NOMO-1 treated with dmso at 0.1 percent for 144 hours (cell line): ENCODE data around the gene RFK.
"Not testable (repeated sequence)": the region's sequence is repeated elsewhere in the genome, so short reads cannot be mapped to it uniquely, and the experiment has no call there.

Experiments
- DNase-seq: peaks from one replicate; lab custom pipeline; 2025; ENCODE audit not compliant: unreplicated experiment; lab: John Stamatoyannopoulos, UW

Gene RFK

GRCh38 chr9:76394195-76394959 is at the start of gene RFK:
TSS of gene RFK (minus strand) at chr9:76394426. CDS start at chr9:76394171, 255 bp downstream.
- DNase-seq, result peak; percentile 61

- DNase-seq, result no peak
Observed at GRCh38 chr9:76443887-76444286, 49.7 kb upstream of the RFK start.

DNA sequence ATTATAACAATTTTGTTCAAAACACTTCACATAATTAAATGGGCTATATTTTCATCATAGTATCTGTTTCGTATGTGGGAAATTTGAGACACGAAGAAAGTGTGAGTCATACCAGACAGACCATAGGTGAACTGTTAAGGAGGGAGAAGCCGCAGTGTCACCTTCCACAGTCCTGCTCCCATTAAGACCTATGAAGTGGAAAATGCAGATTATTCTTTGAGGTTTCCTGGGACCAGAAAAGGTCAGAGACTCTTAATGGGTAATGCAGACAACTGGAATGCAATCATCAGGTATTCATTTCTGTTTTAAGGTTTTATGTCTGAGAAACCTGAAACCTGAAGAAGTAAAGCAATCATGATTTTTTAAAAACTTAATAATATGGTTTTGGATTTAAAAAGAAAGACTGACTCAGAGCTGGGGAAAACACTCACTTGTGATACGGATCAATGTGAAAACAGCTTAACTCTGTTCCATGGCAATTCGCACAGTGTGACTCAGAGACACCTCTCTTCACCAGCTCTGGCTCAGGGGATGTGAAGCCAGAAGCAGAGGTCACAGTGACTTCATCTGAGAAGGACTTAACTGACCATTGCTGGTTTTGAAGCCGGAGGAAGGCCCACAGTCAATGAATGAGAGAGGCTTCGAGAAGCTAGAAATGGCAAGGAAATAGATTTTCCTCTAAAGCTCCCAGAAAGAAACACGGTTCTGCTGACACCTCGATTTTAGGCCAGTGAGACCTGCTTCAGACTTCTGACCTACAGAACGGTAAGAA is 47.5 kb upstream of the RFK start:
- no peak for DNase-seq

- DNase-seq, result no peak
Observed at GRCh38 chr9:76438841-76439588, 44.8 kb upstream of the RFK start.

- DNase-seq, result not testable (repeated sequence)
Observed at GRCh38 chr9:76437017-76437699, 42.9 kb upstream of the RFK start.

- not testable (repeated sequence) for DNase-seq
Observed at GRCh38 chr9:76434897-76435296, 40.7 kb upstream of the RFK start.

DNA sequence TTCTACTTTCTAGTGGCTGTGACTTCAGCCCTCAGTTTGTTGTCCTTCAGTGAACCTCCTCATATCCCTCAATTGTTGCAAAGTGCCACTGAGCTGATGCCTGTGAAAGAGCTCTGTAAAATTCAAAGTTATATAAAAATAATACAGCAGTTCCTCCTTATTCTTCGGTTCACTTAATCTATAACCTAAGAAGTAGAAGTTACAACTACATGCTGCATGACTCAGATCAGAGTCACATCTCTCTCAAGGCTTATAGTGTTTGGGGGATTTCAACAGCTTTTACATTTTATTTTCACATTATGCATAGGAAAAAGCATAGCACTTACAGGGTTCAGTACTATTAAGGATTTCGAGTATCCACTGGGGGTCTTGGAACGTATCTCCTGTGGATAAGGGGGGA is 39.6 kb upstream of the RFK start:
- no peak for DNase-seq

DNA sequence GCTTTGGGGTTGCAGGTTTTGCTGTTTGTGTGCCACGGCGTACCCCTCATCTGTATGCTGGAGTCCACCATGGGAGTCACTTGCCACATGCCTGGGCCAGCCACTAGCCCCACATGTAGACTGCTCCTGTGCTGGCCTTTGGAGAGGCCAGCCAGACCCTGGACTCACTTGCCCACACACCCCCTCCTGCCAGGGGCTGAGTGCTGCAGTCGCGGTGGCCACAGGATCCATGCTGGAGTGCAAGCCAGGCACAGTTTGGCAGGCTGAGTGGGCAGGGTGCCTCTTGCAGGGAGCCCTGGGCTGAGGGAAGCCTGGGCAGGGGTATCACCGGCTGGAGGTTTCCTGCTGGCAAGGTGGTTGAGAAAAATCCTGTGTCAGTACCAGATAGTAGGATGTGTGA is 39.2 kb upstream of the RFK start:
- DNase-seq, result no peak

- no peak for DNase-seq
Observed at GRCh38 chr9:76431601-76432000, 37.4 kb upstream of the RFK start.

DNA sequence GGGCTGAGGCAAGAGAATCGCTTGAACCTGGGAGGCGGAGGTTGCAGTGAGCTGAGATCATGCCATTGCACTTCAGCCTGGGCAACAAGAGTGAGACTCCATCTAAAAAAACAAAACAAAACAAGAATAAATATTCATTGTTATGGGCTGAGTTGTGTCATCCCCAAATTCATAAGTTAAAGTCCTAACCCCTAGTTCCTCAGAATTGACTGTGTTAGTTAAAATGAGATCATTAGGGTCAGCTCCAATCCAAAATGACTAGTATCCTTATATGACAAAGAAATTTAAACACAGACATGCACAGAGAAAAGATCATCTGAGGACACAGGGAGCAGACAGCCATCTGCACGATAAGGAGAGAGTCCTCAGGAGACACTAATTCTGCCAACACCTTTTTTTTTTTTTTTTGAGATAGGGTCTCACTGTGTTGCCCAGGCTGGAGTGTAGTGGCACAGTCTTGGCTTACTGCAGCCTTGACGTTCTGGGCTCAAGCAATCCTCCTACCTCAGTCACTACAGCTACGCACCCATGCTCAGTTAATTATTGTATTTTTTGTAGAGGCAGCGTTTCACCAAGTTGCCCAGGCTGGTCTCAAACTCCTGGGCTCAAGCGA is 32.7 kb upstream of the RFK start:
- no peak for DNase-seq

DNA sequence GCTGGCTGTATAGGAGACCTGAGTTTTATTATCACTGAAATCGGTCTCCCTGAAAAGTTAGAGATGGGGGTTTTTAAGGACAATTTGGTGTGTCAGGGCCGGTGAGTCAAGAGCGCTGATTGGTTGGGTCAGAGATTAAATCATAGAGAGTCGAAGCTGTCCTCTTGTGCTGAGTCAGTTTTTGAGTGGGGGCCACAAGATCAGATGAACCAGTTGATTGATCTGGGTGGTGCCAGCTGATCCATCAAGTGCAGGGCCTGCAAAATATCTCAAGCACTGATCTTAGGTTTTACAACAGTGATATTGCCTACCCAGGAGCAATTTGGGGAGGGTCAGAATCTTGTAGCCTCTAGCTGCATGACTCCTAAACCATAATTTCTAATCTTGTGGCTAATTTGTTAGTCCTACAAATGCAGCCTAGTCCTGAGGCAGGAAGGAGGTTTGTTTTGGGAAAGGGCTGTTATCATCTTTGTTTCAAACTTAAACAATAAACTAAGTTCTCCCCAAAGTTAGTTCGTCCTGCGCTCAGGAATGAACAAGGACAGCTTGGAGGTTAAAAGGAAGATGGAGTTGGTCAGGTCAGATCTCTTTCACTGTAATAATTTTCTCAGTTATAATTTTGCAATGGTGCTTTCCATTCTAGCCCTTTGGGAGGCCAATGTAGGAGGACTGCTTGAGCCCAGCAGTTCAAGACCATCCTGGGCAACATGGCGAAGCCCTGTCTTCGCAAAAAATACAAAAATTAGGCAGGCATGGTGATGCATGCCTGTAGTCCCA is 31.6 kb upstream of the RFK start:
- no peak for DNase-seq

- no peak for DNase-seq
Observed at GRCh38 chr9:76424491-76424890, 30.3 kb upstream of the RFK start.

DNA sequence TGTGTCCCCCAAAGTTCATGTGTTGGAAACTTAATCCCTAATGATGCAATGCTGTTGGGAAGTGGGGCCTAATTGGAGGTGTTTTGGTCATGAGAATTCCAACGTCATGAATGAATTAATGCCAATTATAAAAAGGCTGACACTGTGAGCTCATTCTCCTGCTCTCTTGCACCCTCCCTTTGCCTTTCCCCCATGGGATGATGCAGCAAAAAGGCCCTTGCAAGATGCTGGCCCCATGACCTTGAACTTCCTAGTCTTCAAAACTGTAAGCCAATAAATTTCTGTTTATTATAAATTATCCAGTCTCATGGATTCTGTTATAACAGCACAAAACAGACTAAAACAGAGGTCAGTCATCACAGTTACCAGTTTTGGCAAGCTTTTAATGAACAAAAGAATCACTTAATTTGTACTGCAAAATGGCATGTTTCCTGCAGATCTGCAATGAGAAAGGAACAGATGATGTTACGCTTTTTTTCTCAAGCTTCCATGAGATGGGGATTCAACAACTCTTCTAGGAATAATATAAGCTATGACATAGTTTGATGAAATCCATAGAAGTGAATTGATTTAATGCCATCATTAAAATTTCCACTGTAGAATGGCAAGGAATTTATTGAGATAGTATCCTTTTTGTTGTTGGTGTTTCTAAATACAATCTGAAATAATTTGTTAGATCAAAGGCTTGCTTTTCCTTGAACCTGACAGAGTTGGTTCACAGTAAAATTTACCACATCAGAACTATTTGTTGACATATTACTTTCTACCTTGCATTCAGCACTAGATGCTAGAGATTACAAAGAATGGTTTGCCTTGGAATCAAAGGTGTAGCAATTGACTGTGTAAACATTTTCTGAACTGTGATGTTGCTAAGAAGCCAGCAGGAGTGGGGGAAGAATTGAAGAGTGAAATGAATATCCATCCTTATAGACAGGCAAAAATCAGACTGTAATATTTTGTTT is 29.3 kb upstream of the RFK start:
- DNase-seq, result no peak

GRCh38 chr9:76419782-76420380 is 25.7 kb upstream of the RFK start:
- DNase-seq, result no peak

- no peak for DNase-seq
Observed at GRCh38 chr9:76417394-76417793, 23.2 kb upstream of the RFK start.

- DNase-seq, result no peak
Observed at GRCh38 chr9:76415731-76416130, 21.5 kb upstream of the RFK start.

GRCh38 chr9:76415154-76415553 is 20.9 kb upstream of the RFK start:
- no peak for DNase-seq

DNA sequence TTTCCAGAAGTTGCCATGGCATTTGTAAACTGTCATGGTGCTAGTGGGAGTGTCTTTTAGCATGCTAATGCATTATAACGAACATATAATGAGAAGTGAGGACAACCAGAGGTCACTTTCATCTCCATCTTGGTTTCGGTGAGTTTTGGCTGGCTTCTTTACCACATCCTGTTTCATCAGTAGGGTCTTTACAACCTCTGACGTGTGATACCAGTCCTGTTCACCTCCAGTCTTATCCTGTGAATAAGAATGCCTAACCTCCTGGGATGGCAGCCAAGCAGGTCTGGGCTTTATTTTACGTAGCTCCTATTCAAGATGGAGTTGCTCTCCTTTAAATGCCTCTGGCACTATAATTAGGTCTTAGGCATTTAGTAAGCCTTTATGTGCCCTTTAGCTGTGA is 20.4 kb upstream of the RFK start:
- no peak for DNase-seq
